GM12865 (cell line): ENCODE measurements around the gene MRTFA.
A peak's percentile ranks its signal among the peaks of the same experiment; 100 is the strongest.
"Not testable (repeated sequence)": the region's sequence is repeated elsewhere in the genome, so short reads cannot be mapped to it uniquely, and the experiment has no call there.

Experiments used
- DNase-seq: peaks from one replicate; pipeline ENCODE4 v3.0.0; 2010; ENCODE audit warnings: low read depth
- H3K4me3 ChIP-seq: 2 replicates; pipeline ENCODE4 v1.5.1; 2011; ENCODE audit warnings: mild to moderate bottlenecking, low read depth, low read length, control low read depth
- CTCF ChIP-seq: IDR thresholded peaks from 2 replicates; pipeline ENCODE4 v1.5.1; 2011; ENCODE audit warnings: low read length, control low read depth, low read depth, inconsistent platforms; ENCODE audit not compliant: insufficient read depth; ENCODE audit errors: missing control alignments

The MRTFA gene

GRCh38 chr22:40385036-40385782, 251.3 kb downstream of the MRTFA start:
- H3K4me3 ChIP-seq: peak overlapping the region; percentile 34
- TF ChIP-seq CTCF: no peak
- DNase-seq: peak; percentile 74

- H3K4me3 ChIP-seq: no peak overlapping the region
- no peak for TF ChIP-seq CTCF
- no peak for DNase-seq
These were observed 252.6 kb downstream of the MRTFA start for GRCh38 chr22:40383905-40384304.

- H3K4me3 ChIP-seq: no peak overlapping the region
- no peak for TF ChIP-seq CTCF
- no peak for DNase-seq
These were observed 255.1 kb downstream of the MRTFA start for GRCh38 chr22:40381461-40381860.

GRCh38 chr22:40378448-40378847, 258.1 kb downstream of the MRTFA start:
- not testable (repeated sequence) for DNase-seq, H3K4me3 ChIP-seq

- no peak overlapping the region for H3K4me3 ChIP-seq
- DNase-seq: no peak
- TF ChIP-seq CTCF: no peak
These were observed 258.6 kb downstream of the MRTFA start for GRCh38 chr22:40377931-40378330.

- no peak for TF ChIP-seq CTCF
- H3K4me3 ChIP-seq: no peak overlapping the region
- no peak for DNase-seq
These were observed 260.4 kb downstream of the MRTFA start for GRCh38 chr22:40376149-40376548.

GRCh38 chr22:40374567-40374966, 262.0 kb downstream of the MRTFA start:
- no peak for DNase-seq
- no peak overlapping the region for H3K4me3 ChIP-seq
- no peak for TF ChIP-seq CTCF

- H3K4me3 ChIP-seq: no peak overlapping the region
- no peak for DNase-seq
- TF ChIP-seq CTCF: no peak
These were observed 267.7 kb downstream of the MRTFA start for GRCh38 chr22:40368836-40369235.
